ENCODE measurements around the gene DSG4. TPM values are rescaled to one million over a fixed set of nuclear protein-coding genes. Genes with fewer than 3 reads are reported as not detected.
A peak's percentile ranks its signal among the peaks of the same experiment; 100 is the strongest.

DSG4 gene
- total RNA-seq, 1 experiment from 2014 or later = 0.07 TPM

- intact Hi-C loops (cut with micrococcal nuclease) = loop anchor here (5.0 to 10.0 kb wide), 3 partner anchors 153 to 534 kb away; no protein-coding TSS in a partner anchor
- H3K79me2 ChIP-seq (ENCODE audit: insufficient read depth, low read length) = no peaks in the 10 kb centered on the region
- ChIA-PET POLR2A (interaction anchor here (1.3 to 1.4 kb wide), 2 partner anchors 10 to 130 kb away, joined by 3 to 4 read pairs; no protein-coding TSS in a partner anchor), CTCF (interaction anchor here (0.6 to 1.0 kb wide), 4 partner anchors 9 to 142 kb away, joined by 3 to 4 read pairs (median 4); no protein-coding TSS in a partner anchor), RAD21 (ENCODE audit: low non-redundant PET in 1 of 2, low total read pairs in 2 of 2, uncharacterized antibody in 2 of 2, unreplicated experiment in 2 of 2) (no interaction called here)
- no TSS peak for BruUV-seq (replicated peaks)
- ATAC-seq (no peak), DNase-seq (ENCODE audit: low read depth, low spot score) (no peak)
- no peaks in the 10 kb centered on the region for H3K9me3 ChIP-seq (ENCODE audit: control insufficient read depth in 1 of 2, insufficient read depth in 1 of 2, low read depth in 1 of 2, low read length in 2 of 2)
- no peak overlapping the region for H3K4me3 ChIP-seq (replicated peaks in 1 of 2; ENCODE audit: low read depth in 1 of 2, low read length in 2 of 2)
- TF ChIP-seq ZNF274 (IDR thresholded peaks at IDR 0.05; ENCODE audit: low read depth, low read length) = no peak
- TF ChIP-seq CEBPB (IDR thresholded peaks at IDR 0.05; ENCODE audit: low read depth) = no peak
- no peak for TF ChIP-seq REST (IDR thresholded peaks at IDR 0.05; ENCODE audit: low read depth)
- TF ChIP-seq MAX (IDR thresholded peaks at IDR 0.05) = no peak
- no peak for TF ChIP-seq ZBTB33 (IDR thresholded peaks at IDR 0.05; ENCODE audit: extremely low read depth, insufficient replicate concordance, low read length)
- TF ChIP-seq SP1 (IDR thresholded peaks at IDR 0.05; ENCODE audit: low read depth) = no peak
- TF ChIP-seq EZH2 (IDR thresholded peaks at IDR 0.05) = no peak
- no peak for TF ChIP-seq SIN3A (IDR thresholded peaks at IDR 0.05; ENCODE audit: low read depth)
- TF ChIP-seq ELF1 (IDR thresholded peaks at IDR 0.05; ENCODE audit: borderline replicate concordance, low read depth) = no peak
- TF ChIP-seq ATF3 (IDR thresholded peaks at IDR 0.05) = no peak
- no peak for TF ChIP-seq EZH2phosphoT487 (IDR thresholded peaks at IDR 0.05; ENCODE audit: borderline replicate concordance)
- no peak for TF ChIP-seq CBX3 (IDR thresholded peaks at IDR 0.05; ENCODE audit: low read depth)
- TF ChIP-seq ZFX (IDR thresholded peaks at IDR 0.05) = no peak
- TF ChIP-seq FOSL1 (IDR thresholded peaks at IDR 0.05; ENCODE audit: low read depth) = no peak
- TF ChIP-seq SRF (IDR thresholded peaks at IDR 0.05; ENCODE audit: low read depth) = no peak
- H2AFZ ChIP-seq (ENCODE audit: low read depth, low read length, poor library complexity, severe bottlenecking) = peak overlapping the region; percentile 94
- H3K36me3 ChIP-seq (ENCODE audit: control insufficient read depth in 1 of 2, insufficient read depth in 2 of 2, low read length in 2 of 2) = no peaks in the 10 kb centered on the region
- H3K9me2 ChIP-seq (ENCODE audit: insufficient read depth) = no peaks in the 10 kb centered on the region
- no peaks in the 10 kb centered on the region for H4K20me1 ChIP-seq (ENCODE audit: insufficient read depth)
- no peak overlapping the region for H3K9ac ChIP-seq (ENCODE audit: low read length)
- H3K27ac ChIP-seq (ENCODE audit: low read depth, low read length) = no peak overlapping the region; the same call in 1 of the 2 replicates
- H3K4me1 ChIP-seq (ENCODE audit: control insufficient read depth in 1 of 2, insufficient read depth in 2 of 2, low read length in 2 of 2) = peaks cover 7 to 28% of the 10 kb centered on the region in 2 experiments; a peak in 3 of 4 replicates
- H3K4me2 ChIP-seq (ENCODE audit: low read length) = peak overlapping the region; percentile 61; the same call in 1 of the 2 replicates
- no peaks in the 10 kb centered on the region for H3K27me3 ChIP-seq (ENCODE audit: insufficient read depth, low read length)
These were observed 43.9 kb downstream of the DSG4 start for GRCh38 chr18:31420524-31420923.
